ENCODE measurements around the gene HTR6.

DNA sequence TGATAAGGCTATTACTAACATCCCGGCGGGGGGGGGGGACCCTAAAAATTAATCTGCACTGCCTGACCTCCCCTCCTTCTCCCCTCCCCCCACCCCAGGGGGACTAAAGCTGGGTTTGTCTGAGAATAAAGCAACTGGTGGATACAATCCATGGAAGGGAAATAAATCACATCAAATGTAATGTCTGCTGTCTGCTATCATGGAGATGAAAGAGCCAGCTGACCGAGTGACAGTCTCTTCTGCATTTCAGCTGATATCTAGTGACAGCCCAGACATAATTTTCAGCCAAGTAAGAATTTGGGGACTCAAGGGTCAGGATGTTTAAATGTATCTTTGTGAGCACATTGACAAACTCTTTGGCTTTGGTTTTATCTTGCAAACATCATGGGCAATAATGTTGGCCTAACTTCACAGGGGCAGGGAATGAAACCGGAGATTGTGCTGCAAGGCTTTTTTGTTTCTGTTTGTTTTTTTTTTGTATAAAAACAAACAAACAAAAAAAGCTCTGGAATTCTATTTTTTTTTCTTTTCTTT is 44.7 kb downstream of the HTR6 start:
- TF ChIP-seq, protein P1, sequence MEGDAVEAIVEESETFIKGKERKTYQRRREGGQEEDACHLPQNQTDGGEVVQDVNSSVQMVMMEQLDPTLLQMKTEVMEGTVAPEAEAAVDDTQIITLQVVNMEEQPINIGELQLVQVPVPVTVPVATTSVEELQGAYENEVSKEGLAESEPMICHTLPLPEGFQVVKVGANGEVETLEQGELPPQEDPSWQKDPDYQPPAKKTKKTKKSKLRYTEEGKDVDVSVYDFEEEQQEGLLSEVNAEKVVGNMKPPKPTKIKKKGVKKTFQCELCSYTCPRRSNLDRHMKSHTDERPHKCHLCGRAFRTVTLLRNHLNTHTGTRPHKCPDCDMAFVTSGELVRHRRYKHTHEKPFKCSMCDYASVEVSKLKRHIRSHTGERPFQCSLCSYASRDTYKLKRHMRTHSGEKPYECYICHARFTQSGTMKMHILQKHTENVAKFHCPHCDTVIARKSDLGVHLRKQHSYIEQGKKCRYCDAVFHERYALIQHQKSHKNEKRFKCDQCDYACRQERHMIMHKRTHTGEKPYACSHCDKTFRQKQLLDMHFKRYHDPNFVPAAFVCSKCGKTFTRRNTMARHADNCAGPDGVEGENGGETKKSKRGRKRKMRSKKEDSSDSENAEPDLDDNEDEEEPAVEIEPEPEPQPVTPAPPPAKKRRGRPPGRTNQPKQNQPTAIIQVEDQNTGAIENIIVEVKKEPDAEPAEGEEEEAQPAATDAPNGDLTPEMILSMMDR (IDR thresholded peaks at IDR 0.05; ENCODE audit: insufficient read depth, low read depth, low read length) = no peak
- no peak for TF ChIP-seq EZH2 (IDR thresholded peaks at IDR 0.05; ENCODE audit: insufficient read depth, low read length)

Data from astrocyte (in vitro differentiated cells and primary cell).